HFF-Myc (cell line): ENCODE measurements around the gene IGLL1.

Source experiments
- DNase-seq: peaks from one replicate; pipeline ENCODE4 v3.0.0-alpha.2; 2011; ENCODE audit warnings: low read depth; ENCODE audit errors: extremely low read depth
- H3K4me3 ChIP-seq: replicated peaks from 2 replicates; pipeline ENCODE4 v1.5.1; 2011; ENCODE audit warnings: low read depth, mild to moderate bottlenecking, control low read depth, low read length
- TF ChIP-seq, protein P1 (sequence below): IDR thresholded peaks from 2 replicates; pipeline ENCODE4 v1.5.1; 2012; ENCODE audit warnings: mild to moderate bottlenecking, low read depth, low read length, control low read depth; ENCODE audit errors: missing control alignments

The IGLL1 gene

DNA sequence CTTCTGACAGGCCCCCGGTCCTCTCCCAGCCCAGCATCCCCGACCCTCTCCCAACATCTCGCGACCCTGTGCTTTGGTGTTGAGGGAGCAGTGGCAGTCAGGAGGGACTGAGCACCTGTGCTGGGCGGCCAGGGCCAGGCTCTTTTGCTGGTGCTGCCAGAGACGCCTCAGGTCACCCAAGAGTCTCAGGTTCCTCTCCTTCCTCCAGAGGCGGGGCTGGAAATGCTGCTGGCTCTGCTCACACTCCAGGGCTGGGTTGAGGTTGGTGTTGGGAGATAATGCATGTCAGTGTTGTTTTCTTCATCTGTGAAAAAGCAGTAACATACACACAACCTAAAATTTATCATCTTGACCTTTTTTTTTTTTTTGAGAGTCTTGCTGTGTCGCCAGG lies 1.2 kb upstream of the IGLL1 start:
- DNase-seq, result no peak
- TF ChIP-seq, protein P1, sequence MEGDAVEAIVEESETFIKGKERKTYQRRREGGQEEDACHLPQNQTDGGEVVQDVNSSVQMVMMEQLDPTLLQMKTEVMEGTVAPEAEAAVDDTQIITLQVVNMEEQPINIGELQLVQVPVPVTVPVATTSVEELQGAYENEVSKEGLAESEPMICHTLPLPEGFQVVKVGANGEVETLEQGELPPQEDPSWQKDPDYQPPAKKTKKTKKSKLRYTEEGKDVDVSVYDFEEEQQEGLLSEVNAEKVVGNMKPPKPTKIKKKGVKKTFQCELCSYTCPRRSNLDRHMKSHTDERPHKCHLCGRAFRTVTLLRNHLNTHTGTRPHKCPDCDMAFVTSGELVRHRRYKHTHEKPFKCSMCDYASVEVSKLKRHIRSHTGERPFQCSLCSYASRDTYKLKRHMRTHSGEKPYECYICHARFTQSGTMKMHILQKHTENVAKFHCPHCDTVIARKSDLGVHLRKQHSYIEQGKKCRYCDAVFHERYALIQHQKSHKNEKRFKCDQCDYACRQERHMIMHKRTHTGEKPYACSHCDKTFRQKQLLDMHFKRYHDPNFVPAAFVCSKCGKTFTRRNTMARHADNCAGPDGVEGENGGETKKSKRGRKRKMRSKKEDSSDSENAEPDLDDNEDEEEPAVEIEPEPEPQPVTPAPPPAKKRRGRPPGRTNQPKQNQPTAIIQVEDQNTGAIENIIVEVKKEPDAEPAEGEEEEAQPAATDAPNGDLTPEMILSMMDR, result no peak
- H3K4me3 ChIP-seq, result no peak overlapping the region

DNA sequence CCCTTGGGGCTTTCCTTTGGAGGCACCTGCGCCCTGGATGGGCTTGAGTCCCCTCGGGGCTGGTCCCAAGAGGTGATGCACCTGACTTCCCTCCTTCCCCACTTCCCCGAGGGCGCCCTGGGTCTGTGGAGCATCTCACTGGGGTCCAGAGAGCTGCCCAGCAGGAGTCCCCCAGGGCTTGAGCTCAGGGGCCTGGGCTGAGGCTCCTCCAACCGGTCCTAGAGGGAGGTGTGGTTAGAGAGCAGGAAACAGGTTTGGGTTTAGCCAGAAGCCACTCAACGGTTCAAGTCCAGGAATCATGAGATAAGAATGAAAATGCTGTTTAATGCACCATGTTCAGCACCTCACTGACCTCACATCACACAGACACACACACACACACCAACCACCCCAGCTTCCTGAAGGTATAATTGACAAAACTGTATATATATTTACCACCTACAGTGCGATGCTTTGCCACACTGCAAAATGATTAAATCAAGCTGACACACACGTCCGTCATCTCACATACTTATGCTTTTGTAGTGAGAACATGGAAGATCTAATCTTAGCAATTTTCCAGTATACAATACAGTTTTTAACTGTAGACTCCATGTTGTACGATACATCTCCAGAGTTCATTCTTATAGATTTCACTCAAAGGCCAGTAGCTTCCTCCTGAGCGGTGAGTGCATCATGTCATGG lies 628 bp upstream of the IGLL1 start:
- no peak overlapping the region for H3K4me3 ChIP-seq
- no peak for DNase-seq
- TF ChIP-seq, protein P1, result no peak

GRCh38 chr22:23579280-23579679 lies 810 bp downstream of the IGLL1 start:
- TF ChIP-seq, protein P1, result no peak
- DNase-seq, result no peak
- no peak overlapping the region for H3K4me3 ChIP-seq

- DNase-seq, result no peak
- TF ChIP-seq, protein P1, result no peak
- H3K4me3 ChIP-seq, result no peak overlapping the region
Observed at GRCh38 chr22:23578306-23578705, 1.8 kb downstream of the IGLL1 start.

DNA sequence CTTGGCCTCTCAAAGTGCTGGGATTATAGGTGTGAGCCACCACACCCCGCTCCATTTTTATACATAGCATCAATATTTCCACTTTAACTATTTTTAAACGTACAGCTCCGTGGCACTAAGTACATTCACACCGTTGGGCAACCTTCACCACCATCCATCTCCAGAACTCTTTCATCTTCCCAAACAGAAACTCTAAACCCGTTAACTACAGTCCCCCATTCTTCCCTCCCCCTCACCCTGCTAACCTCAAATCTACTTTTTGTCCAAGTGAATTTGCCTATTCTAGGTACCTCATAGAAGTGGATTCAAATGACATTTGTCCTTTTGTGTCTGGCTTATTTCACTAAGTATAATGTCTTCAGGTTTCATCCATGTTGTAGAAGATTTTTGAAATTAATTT lies 3.4 kb downstream of the IGLL1 start:
- H3K4me3 ChIP-seq, result no peak overlapping the region
- no peak for DNase-seq
- TF ChIP-seq, protein P1, result no peak

DNA sequence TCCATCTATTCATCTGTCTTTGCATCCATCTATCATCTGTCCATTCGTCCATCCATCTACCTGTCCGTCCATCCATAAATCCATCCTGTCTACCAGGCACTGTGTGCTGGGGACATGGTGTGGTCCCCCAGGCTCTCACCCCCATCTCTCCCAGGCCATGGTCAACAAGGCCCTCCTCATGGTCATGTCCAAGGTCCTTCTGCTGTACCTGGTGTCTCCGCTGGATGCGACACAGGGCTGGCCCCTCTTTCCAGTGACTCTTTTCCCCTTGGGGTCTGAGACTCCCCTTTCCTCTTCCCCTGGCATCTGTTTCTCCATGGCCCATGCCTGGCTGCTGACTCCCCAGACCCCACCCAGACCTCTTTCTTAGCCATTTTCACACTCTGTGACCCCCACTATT lies 4.5 kb downstream of the IGLL1 start:
- DNase-seq, result no peak
- TF ChIP-seq, protein P1, result no peak
- no peak overlapping the region for H3K4me3 ChIP-seq

GRCh38 chr22:23574877-23575276 lies 5.2 kb downstream of the IGLL1 start:
- H3K4me3 ChIP-seq, result no peak overlapping the region
- no peak for DNase-seq
- TF ChIP-seq, protein P1, result no peak
